HG02852 (cell line): ENCODE results near the gene EEFSEC.
A peak's percentile ranks its signal among the peaks of the same experiment; 100 is the strongest.

Experiments used
- ATAC-seq: cut with Tn5 transposase; IDR thresholded peaks from one replicate; pipeline ENCODE4 v1.9.1; 2021; ENCODE audit warnings: mild to moderate bottlenecking, moderate library complexity; ENCODE audit not compliant: unreplicated experiment

The EEFSEC gene, protein sequence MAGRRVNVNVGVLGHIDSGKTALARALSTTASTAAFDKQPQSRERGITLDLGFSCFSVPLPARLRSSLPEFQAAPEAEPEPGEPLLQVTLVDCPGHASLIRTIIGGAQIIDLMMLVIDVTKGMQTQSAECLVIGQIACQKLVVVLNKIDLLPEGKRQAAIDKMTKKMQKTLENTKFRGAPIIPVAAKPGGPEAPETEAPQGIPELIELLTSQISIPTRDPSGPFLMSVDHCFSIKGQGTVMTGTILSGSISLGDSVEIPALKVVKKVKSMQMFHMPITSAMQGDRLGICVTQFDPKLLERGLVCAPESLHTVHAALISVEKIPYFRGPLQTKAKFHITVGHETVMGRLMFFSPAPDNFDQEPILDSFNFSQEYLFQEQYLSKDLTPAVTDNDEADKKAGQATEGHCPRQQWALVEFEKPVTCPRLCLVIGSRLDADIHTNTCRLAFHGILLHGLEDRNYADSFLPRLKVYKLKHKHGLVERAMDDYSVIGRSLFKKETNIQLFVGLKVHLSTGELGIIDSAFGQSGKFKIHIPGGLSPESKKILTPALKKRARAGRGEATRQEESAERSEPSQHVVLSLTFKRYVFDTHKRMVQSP

GRCh38 chr3:128153156-128154041 lies at the start of gene EEFSEC:
Gene EEFSEC, plus strand, starts transcription at chr3:128153481. Its CDS starts 27 bp downstream, at chr3:128153508.
- peak; percentile 86 for ATAC-seq

GRCh38 chr3:128107834-128108233 lies 45.4 kb upstream of the EEFSEC start:
- no peak for ATAC-seq

GRCh38 chr3:128111147-128111546 lies 42.1 kb upstream of the EEFSEC start:
- no peak for ATAC-seq

GRCh38 chr3:128112357-128112968 lies 40.8 kb upstream of the EEFSEC start:
- ATAC-seq: no peak

DNA sequence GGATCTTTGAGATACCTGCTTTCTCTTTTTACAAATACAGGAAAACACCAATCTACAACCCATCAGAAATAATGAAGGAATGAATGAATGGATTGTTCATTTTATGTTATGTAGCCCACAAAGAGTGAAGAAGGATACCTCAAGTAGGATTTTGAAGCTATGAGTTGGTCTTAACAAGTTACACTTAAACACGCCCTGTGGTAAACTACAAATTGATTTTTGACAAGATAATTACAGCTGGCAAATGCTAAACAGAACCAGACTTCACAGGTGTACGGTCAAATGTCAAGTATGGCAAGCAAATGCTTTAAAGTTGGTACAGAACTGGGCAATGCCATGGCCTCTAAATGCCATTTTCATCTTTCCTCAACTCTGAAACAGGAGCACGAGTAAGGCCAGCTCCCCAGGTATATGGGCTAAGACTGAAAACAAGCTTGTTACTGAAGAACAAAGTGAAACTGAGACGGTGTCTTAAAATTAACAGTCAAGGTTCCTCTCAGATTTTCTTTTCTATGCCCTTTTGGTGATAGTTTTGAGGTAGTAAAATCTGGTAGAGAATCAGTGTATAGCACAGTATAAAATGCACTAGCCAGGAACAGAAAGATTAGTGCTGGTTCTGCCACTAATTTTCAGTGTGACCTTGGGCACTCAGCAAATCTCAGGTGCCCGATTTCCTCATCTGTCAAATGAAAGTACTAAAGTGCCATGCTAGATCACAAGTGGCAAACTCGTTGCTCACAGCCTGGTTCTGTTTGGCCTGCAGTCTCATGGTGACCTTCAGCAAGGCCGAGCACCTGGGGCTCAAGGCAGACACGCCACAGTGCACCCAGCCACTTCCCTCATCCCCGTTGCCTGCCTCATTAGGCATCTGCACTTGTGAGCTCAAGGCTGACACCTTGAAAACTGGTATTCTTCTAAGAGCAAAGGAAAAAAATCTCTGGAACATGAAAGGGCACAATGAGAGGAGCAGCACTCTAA lies 39.2 kb upstream of the EEFSEC start:
- ATAC-seq: peak; percentile 65

DNA sequence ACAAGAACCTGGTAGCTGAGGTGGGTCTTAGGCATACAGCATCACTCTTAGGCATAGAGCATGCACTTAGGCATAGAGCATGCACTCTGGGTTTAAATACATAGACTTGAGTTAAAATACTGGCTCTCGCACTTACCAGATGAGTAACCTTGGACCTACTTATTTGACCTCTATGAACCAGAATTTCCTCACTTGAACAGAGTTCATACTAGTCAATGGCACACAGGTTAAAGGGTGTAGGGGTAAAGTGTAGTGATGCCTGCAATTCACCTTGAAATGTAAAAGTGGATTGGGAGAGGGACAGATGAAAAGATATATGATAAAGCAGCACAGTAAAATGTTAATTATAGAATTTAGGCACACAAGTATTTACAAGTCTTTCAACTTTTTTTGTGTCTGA lies 31.3 kb upstream of the EEFSEC start:
- ATAC-seq: no peak

DNA sequence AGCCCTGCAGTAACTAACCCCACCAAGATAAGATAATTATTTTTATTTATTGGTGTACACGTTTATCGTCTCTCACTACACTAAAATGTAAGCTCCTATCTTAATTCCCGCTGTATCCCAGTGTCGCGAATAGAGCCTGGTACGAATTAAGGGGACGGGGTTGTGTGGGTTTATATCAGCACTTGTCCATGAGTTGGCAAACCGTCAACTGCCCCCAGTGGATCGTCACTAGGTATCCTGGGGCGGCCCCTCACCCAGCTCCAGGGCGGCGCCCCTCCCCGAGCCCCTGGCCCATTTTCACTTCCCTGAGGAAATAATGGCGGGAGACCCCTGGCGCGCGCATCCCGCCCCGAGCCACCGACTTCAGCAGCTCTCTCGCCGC lies 30.1 kb upstream of the EEFSEC start:
- no peak for ATAC-seq

GRCh38 chr3:128123538-128124368 lies 29.5 kb upstream of the EEFSEC start, which contains the start of gene RUVBL1:
Gene RUVBL1, minus strand, starts transcription at chr3:128123812. Its CDS starts 88 bp downstream, at chr3:128123724.
- ATAC-seq: peak; percentile 99

DNA sequence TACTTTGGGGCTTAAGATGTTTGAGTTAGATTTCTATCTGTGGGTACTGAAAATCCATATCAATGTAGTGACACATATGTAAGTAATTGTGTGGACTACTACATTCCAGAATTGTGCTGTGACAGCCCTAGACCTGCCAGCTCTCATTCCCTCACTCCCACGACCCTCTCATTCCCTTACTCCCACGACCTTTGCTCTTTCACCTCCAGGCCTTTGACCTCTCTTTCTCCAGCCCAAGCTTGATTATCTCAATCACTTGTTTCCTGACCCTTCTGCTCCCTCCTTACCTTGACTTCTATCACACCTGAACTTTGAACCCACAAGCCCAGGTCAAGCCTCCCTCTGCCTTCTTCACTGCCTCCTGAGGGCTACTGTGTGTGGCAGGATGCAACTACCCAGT lies 26.0 kb upstream of the EEFSEC start:
- no peak for ATAC-seq

DNA sequence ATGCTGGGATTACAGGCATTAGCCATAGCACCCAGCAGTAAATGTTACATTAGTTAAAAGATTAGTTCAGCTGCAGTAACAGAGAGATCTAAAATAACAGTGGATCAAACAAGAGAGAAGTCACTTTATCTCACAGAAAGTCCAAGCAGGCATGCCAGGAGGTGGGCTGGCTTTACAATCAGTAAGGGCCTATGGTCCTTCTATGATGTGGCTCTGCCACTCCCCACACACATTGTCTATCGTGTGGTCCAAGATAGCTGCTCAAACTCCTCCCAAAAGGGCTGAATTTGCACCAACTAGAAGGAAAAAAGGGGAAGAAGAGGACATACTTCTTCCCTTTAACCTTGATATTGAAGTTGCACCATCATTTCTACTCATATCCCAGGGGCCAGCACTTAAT lies 25.0 kb upstream of the EEFSEC start:
- no peak for ATAC-seq

DNA sequence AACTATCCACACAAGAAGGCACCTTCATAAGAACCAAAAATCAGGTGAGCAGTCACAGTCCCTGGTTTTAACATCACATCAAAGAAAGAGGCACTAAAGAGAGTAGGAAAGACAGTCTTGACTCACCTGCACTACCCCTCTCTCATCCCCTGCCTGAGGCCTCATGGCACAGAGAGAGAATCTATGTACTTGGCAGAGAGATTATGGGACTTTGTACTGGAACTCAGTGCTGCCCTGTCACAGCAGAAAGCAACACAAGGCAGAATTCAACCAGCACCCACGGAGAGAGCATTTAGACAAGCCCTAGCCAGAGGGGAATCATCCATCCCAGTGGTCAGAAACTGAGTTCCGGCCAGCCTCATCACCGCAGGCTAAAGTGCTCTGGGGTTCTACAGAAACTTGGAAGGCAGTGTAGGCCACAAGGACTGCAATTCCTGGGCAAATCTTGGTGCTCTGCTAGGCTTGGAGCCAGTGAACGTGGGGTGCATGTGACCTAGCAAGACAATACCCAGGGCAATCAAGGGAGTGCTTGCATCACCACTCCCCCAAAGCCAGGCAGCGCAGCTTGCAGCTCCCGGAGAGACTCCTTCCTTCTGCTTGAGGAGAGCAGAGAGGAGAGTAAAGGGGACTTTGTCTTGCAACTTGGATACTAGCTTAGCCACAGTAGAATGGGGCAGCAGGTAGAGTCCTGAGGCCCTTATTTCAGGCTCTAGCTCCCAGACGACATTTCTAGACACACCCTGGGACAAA lies 21.2 kb upstream of the EEFSEC start:
- no peak for ATAC-seq

GRCh38 chr3:128133273-128133883 lies 19.9 kb upstream of the EEFSEC start:
- ATAC-seq: no peak

GRCh38 chr3:128143496-128143895 lies 9.8 kb upstream of the EEFSEC start:
- ATAC-seq: no peak

- no peak for ATAC-seq
Observed at GRCh38 chr3:128144512-128145187, 8.6 kb upstream of the EEFSEC start.

DNA sequence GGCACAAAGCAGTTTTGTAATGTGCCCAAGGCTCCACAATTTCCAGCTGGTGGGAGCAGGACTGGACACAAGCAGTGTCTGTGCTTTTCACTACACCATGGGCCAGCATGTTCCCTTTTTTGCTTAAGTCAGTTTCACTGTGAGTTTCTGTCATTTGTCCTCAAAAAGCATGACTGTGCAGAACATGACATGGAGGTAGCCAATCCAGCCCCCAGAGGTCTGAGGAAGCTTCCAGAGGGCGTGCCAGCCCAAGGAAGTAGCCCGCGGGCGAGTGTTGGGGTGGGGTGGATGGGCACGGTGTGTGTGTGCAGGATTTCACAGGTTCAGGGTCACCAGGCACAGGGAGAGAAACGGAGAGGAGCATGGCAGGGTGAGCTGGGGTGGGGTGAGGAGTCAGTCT lies 8.0 kb upstream of the EEFSEC start:
- no peak for ATAC-seq

GRCh38 chr3:128146201-128146600 lies 7.1 kb upstream of the EEFSEC start:
- ATAC-seq: no peak

DNA sequence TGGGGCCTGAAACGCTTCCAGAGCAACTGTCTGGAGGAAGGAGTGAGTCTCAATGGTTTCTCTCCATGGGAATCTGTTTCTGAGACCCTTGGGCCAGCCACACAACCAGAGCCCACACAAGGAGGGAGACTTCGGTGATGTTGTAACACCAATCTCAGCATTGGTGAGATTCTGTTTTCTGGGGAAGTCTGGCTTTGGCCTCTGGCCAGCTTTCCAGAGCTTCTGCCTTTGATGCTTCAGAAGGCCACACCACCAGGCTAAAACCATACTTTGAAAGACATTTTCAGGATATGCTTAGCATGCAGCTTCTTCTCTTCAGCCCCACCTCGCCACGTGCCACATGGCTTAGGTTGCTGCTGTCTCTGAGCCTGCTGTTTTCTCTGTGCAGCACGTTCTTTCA lies 3.6 kb upstream of the EEFSEC start:
- no peak for ATAC-seq
